ENCODE data around the gene SAA1.
"Not testable (repeated sequence)": the region's sequence is repeated elsewhere in the genome, so short reads cannot be mapped to it uniquely, and the experiment has no call there.

Gene SAA1

DNA sequence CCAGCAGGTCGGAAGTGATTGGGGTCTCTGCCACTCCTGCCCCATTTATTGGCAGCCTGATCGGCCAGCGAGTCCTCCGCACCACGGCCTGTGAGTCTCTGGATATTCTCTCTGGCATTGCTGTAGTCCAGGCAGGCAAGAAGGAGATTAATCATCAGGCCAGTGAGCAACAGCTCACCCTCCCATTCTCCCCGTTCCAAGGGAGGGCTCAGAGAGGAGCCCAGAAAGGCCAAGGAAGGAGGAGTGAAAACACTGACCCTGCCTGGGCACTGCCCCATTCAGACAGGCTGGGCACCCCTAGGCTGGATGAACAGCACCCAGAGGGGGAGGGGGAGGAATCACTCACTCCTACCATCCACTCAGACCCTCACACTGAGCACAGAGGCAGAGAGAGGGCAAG is 20.7 kb upstream of the SAA1 start:
- no peak overlapping the region for H3K4me3 ChIP-seq (ENCODE audit: low read length)
- TF ChIP-seq, protein P1, sequence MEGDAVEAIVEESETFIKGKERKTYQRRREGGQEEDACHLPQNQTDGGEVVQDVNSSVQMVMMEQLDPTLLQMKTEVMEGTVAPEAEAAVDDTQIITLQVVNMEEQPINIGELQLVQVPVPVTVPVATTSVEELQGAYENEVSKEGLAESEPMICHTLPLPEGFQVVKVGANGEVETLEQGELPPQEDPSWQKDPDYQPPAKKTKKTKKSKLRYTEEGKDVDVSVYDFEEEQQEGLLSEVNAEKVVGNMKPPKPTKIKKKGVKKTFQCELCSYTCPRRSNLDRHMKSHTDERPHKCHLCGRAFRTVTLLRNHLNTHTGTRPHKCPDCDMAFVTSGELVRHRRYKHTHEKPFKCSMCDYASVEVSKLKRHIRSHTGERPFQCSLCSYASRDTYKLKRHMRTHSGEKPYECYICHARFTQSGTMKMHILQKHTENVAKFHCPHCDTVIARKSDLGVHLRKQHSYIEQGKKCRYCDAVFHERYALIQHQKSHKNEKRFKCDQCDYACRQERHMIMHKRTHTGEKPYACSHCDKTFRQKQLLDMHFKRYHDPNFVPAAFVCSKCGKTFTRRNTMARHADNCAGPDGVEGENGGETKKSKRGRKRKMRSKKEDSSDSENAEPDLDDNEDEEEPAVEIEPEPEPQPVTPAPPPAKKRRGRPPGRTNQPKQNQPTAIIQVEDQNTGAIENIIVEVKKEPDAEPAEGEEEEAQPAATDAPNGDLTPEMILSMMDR (conservative IDR thresholded peaks at IDR 0.05; ENCODE audit: low read depth, low read length) = no peak
- no peak for DNase-seq (ENCODE audit: low read depth)

DNA sequence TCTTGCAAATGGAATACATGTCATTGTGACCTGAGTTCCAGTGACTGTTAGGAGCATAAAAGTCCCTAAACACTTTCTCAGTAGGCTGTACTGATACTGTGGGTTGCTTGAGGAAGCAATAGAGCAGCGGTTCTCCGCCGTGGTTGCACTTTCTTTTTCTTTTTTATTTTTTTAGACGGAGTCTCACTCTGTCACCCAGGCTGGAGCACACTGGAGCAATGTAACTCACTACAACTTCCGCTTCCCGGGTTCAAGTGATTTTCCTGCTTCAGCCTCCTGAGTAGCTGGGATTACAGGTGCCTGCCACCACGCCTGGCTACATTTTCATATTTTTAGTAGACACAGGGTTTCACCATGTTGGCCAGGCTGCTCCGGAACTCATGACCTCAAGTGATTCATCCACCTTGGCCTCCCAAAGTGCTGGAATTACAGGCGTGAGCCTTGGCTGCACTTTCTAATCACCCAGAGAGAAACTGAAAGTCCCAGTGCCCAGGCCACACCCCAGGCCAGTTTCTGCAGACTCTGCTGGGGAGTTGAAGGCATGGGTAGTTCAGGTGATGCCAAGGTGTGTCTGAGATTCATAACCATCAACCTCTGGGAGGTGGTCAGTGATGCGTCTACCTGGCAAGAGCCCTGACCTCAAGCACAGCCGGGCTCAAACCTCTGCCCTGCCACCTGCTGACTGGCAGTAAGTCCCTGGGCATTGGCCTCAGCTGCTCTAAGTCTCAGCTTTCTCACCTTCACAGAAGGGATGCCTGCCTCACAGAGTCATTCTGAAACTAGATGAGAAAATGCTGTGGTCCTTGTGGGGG is 19.5 kb upstream of the SAA1 start:
- not testable (repeated sequence) for DNase-seq (ENCODE audit: low read depth); H3K4me3 ChIP-seq (ENCODE audit: low read length)

DNA sequence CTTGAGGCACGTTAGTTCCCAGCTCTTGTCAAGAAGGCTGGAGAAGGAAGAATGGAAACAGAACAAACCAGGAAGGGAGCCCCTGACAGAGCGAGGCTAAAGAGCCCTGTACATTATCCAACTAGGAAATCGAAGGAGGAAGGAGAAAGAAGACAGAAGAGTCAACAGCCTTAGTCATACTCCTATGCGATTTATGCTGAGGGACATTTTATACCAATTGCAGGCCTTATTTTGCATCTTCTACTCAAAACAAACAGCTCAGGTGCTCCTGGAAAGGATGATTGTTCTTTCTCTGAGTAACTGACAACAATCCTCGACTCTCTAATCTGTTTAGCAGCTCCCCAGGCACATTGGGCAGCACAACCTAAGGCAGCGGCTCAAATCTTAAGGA is 18.9 kb upstream of the SAA1 start:
- H3K4me3 ChIP-seq (ENCODE audit: low read length); DNase-seq (ENCODE audit: low read depth): not testable (repeated sequence)

DNA sequence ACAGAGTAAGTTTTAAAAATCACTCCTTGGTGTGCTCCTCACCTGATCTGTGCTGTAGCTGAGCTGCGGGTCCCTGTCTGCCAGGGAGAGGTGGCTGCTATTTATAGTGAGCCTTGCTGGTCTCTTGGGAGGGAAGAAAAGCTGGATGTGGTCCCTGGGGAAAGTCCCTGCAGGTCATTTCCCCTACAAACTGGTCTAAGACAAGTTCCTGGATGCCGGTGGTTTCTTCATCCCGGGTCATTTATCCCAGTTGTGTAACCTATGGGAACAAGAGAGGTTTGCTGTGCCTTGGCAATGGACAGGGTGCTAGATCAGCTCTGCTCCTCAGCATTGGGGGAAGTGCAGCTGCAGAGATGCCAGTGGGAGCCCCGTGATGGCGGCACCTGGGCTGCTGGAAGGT is 17.5 kb upstream of the SAA1 start, which contains the start of gene SAA2:
Gene SAA2 (minus strand): TSS at position 108 of the 400 bp plus-strand sequence. CDS start 657 bp downstream, outside the sequence.
- H3K4me3 ChIP-seq (ENCODE audit: low read length) = no peak within 1 kb of the TSS
- DNase-seq (ENCODE audit: low read depth) = no peak
- TF ChIP-seq, protein P1 (conservative IDR thresholded peaks at IDR 0.05; ENCODE audit: low read depth, low read length) = no peak

DNA sequence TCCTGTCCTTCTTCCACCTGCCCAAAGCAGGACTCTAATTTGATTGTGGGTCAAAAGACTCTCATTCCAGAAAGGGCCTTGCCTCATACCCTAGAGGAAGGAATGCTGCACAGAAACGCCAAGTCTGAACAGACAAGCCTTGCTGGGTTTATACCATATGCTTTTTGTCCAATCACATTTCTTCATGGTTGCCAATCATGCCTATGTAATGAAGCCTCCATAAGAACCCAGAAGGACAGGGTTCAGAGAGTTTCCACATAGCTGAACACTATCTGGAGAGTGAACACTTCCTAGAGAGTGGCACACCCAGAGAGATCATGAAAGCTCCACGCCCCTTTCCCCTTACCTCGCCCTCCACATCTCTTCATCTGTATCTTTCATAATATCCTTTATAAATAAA is 12.8 kb upstream of the SAA1 start:
- no peak for DNase-seq (ENCODE audit: low read depth)
- no peak overlapping the region for H3K4me3 ChIP-seq (ENCODE audit: low read length)
- TF ChIP-seq, protein P1 (conservative IDR thresholded peaks at IDR 0.05; ENCODE audit: low read depth, low read length) = no peak

DNA sequence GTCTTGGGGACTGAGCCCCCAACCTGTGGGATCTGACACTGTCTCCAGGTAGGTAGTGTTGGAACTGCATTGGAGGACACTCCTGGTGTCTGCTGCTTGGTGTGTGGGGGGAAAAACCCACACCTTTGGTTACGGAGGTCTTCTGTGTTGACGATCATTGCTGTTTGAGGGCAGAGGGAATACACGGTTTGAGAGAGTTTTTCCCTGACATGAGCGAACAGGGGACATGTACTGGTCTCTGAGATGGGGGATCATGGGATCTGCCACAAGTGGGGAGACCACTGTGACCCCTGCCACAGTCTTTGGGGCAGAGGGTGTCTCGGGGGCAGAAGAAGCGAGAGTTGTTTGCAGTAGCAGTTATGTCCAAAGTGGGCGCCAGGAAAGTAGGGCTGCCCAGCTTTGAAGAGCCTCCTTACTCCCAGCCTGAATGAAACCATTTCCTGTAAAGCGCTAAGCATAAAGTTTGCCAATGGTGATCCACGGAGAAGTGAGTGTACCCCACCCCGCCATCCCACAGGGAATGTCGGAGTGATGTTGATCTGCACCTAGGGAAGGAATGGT is 12.2 kb upstream of the SAA1 start:
- no peak for DNase-seq (ENCODE audit: low read depth)

DNA sequence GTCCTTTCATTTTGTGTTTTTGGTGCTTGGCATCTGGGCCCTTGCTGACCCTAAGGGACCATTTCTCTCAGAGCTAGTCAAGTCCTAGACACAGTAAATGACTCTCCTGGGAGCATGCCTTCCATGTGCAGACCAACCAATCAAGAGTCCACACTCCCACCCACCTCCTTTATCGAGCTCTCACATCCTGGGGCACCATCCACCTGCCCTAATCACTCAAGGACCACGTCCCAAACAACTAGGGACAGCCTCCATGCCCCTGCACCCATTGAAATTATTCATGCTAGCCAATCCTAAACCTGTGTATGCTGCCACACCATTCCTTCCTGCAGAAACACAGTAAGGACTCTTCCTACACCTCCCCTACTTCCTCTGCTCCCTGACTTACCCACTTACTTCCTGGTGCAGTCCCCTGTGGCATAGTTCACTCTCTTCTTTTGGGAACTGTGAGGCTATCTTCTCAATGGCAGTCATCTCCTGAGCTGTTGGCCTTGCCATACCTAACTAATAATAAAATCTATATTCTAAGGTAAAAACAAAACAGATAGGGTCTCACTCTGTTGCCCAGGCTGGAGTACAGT is 11.2 kb upstream of the SAA1 start:
- H3K4me3 ChIP-seq (ENCODE audit: low read length) = no peak overlapping the region
- no peak for DNase-seq (ENCODE audit: low read depth)
- TF ChIP-seq, protein P1 (conservative IDR thresholded peaks at IDR 0.05; ENCODE audit: low read depth, low read length) = no peak

More for the DNA sequence above, 12.2 kb upstream of the SAA1 start:
- TF ChIP-seq, protein P1 (conservative IDR thresholded peaks at IDR 0.05; ENCODE audit: low read depth, low read length) = no peak
- H3K4me3 ChIP-seq (ENCODE audit: low read length) = no peak overlapping the region

DNA sequence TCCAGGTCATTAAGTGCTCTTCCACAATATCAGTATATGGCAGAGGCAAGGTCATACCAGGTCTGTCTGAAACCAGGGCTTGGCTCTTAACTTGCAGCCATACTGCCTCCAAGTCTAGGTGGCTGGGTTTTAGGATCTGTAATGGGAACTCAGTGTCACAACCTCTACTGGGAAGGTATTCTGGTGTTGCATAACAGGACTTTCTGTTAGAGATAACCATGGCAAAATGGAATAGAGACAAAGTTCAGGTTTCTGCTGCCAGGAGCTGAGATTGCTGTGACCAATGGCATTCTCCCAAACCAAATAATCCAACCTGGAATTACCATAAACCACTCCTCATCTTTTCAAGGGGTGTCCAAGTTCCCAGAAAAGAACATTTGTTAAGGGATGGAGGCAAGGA is 6.8 kb upstream of the SAA1 start:
- H3K4me3 ChIP-seq (ENCODE audit: low read length) = no peak overlapping the region
- TF ChIP-seq, protein P1 (conservative IDR thresholded peaks at IDR 0.05; ENCODE audit: low read depth, low read length) = no peak
- DNase-seq (ENCODE audit: low read depth) = no peak

Measured in retinal pigment epithelial cell (primary cell).